Measurements from ENCODE around the gene CALU.

DNA sequence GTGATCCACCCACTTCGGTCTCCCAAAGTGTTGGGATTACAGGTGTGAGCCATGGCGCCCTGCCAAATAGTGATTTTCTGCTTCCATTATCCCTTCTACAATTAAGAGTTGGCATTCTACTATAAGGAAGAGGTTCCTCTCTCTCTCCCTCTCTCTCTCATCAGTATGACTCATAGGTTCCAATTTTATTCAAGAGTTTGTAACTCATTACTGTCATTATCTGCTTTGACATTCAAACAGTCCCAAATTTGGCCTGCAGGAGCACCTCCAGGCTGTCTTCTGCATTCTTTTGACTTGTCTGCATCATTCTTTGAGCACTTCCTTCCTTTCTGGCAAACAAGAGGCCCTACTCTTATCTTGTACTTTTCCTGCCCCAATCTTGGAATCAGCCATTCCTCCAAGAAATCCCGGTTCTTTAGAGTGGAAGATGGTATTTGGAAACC is 33.2 kb upstream of the CALU start:
- TF ChIP-seq CTCF (IDR thresholded peaks at IDR 0.05; ENCODE audit: insufficient read depth, low read length, poor library complexity, severe bottlenecking) (no peak), EZH2phosphoT487 (conservative IDR thresholded peaks at IDR 0.05; ENCODE audit: low read length) (no peak)

All from SU-DHL-6 (cell line).